WTC11 (cell line): ENCODE data around the gene LDLRAD4. TPM values are rescaled to one million over a fixed set of nuclear protein-coding genes. Genes with fewer than 3 reads are reported as not detected.

ENCODE experiments used
- ATAC-seq: fragments of 200-7000 bp; cut with Tn5 transposase; 2 replicates; pipeline ENCODE4 v1.10.0; 2021; ENCODE audit warnings: mild to moderate bottlenecking, moderate library complexity
- CTCF ChIA-PET: fragments of 300-600 bp; sonication (Branson Sonifier 250); formaldehyde crosslinking; loops from one replicate; lab custom pipeline; 2021; ENCODE audit warnings: antibody characterized with exemption; lab: Charles Lee
- POLR2A ChIA-PET: fragments of 350-600 bp; sonication (Branson Sonifier 250); formaldehyde crosslinking; loops from one replicate; lab custom pipeline; 2021; ENCODE audit warnings: antibody characterized with exemption; lab: Charles Lee
- DNase-seq: peaks from one replicate; pipeline ENCODE4 v3.0.0; 2021; ENCODE audit warnings: low spot score
- H3K27ac Mint-ChIP-seq: 2 replicates; pipeline ENCODE4 v1.8.0; 2021; ENCODE audit warnings: mixed read lengths
- H3K27me3 Mint-ChIP-seq: 2 replicates; pipeline ENCODE4 v1.8.0; 2021; ENCODE audit warnings: low read depth, mild to moderate bottlenecking, moderate library complexity, mixed read lengths
- H3K36me3 Mint-ChIP-seq: 2 replicates; pipeline ENCODE4 v1.8.0; 2021; ENCODE audit warnings: mixed read lengths
- H3K4me1 Mint-ChIP-seq: 2 replicates; pipeline ENCODE4 v1.8.0; 2022; ENCODE audit warnings: mixed read lengths
- H3K4me3 Mint-ChIP-seq: 2 replicates; pipeline ENCODE4 v1.8.0; 2021; ENCODE audit warnings: mild to moderate bottlenecking, moderate library complexity, mixed read lengths
- H3K9me3 Mint-ChIP-seq: 2 replicates; pipeline ENCODE4 v1.8.0; 2021; ENCODE audit warnings: mixed read lengths
- ATF2 ChIP-seq: sonication (generic); formaldehyde crosslinking; IDR thresholded peaks from 2 replicates; pipeline ENCODE4 v1.8.1; 2022; ENCODE audit warnings: low read depth, missing genetic modification reagents, borderline replicate concordance
- CBFB ChIP-seq: sonication (generic); formaldehyde crosslinking; IDR thresholded peaks from 2 replicates; pipeline ENCODE4 v1.8.1; 2022; ENCODE audit warnings: mild to moderate bottlenecking, low read depth, missing genetic modification reagents
- E2F1 ChIP-seq: sonication (generic); formaldehyde crosslinking; IDR thresholded peaks from 2 replicates; pipeline ENCODE4 v1.8.0; 2022; ENCODE audit warnings: mild to moderate bottlenecking, missing genetic modification reagents
- E2F4 ChIP-seq: sonication (generic); formaldehyde crosslinking; IDR thresholded peaks from 2 replicates; pipeline ENCODE4 v1.8.1; 2022; ENCODE audit warnings: low read depth, mild to moderate bottlenecking, moderate library complexity, missing genetic modification reagents, borderline replicate concordance
- ELF4 ChIP-seq: sonication (generic); formaldehyde crosslinking; IDR thresholded peaks from 2 replicates; pipeline ENCODE4 v1.8.1; 2022; ENCODE audit warnings: low read depth, mild to moderate bottlenecking, moderate library complexity, missing genetic modification reagents
- FOXJ3 ChIP-seq: sonication (generic); formaldehyde crosslinking; IDR thresholded peaks from 2 replicates; pipeline ENCODE4 v1.9.0; 2021; ENCODE audit warnings: missing genetic modification reagents, mild to moderate bottlenecking, borderline replicate concordance
- FOXP1 ChIP-seq: sonication (generic); formaldehyde crosslinking; IDR thresholded peaks from 2 replicates; pipeline ENCODE4 v1.8.0; 2022; ENCODE audit warnings: missing genetic modification reagents, mild to moderate bottlenecking, moderate library complexity, borderline replicate concordance
- MXD4 ChIP-seq: fragments of 250-450 bp; sonication (Bioruptor Pico); IDR thresholded peaks from 2 replicates; pipeline ENCODE4 v1.8.0; 2021; ENCODE audit warnings: mild to moderate bottlenecking, moderate library complexity, borderline replicate concordance
- NFYB ChIP-seq: sonication (generic); formaldehyde crosslinking; conservative IDR thresholded peaks from 2 replicates; pipeline ENCODE4 v1.8.0; 2022; ENCODE audit warnings: low read depth, missing genetic modification reagents
- PRRX2 ChIP-seq: fragments of 250-450 bp; sonication (Bioruptor Pico); IDR thresholded peaks from 2 replicates; pipeline ENCODE4 v1.8.0; 2021; ENCODE audit warnings: mild to moderate bottlenecking
- SMAD4 ChIP-seq: sonication (generic); formaldehyde crosslinking; IDR thresholded peaks from 2 replicates; pipeline ENCODE4 v1.8.0; 2022; ENCODE audit warnings: mild to moderate bottlenecking, missing genetic modification reagents
- ZNF138 ChIP-seq: sonication (generic); formaldehyde crosslinking; conservative IDR thresholded peaks from 2 replicates; pipeline ENCODE4 v1.8.1; 2022; ENCODE audit warnings: mild to moderate bottlenecking, moderate library complexity, missing genetic modification reagents
- ZNF263 ChIP-seq: sonication (generic); formaldehyde crosslinking; IDR thresholded peaks from 2 replicates; pipeline ENCODE4 v1.8.1; 2022; ENCODE audit warnings: low read depth, mild to moderate bottlenecking, moderate library complexity, missing genetic modification reagents
- ZNF281 ChIP-seq: sonication (generic); formaldehyde crosslinking; IDR thresholded peaks from 2 replicates; pipeline ENCODE4 v1.8.0; 2023; ENCODE audit warnings: mild to moderate bottlenecking, missing genetic modification reagents
- ZNF396 ChIP-seq: fragments of 250-450 bp; sonication (Bioruptor Pico); IDR thresholded peaks from 2 replicates; pipeline ENCODE4 v1.8.0; 2021; ENCODE audit warnings: mild to moderate bottlenecking, moderate library complexity, borderline replicate concordance
- ZNF416 ChIP-seq: fragments of 250-450 bp; sonication (Bioruptor Pico); IDR thresholded peaks from 2 replicates; pipeline ENCODE4 v1.9.0; 2021; ENCODE audit warnings: mild to moderate bottlenecking, inconsistent platforms
- total RNA-seq: library from RNA; stranded (reverse); gene quantifications from 3 replicates; pipeline ENCODE4 v1.2.3, GENCODE V29; 2021
- TF ChIP-seq, protein P1 (sequence below): sonication (generic); formaldehyde crosslinking; IDR thresholded peaks from 2 replicates; pipeline ENCODE4 v1.8.0; 2022; ENCODE audit warnings: mild to moderate bottlenecking, missing genetic modification reagents
- TF ChIP-seq, protein P2 (sequence below): sonication (generic); formaldehyde crosslinking; IDR thresholded peaks from 2 replicates; pipeline ENCODE4 v1.8.1; 2023; ENCODE audit warnings: mild to moderate bottlenecking, missing genetic modification reagents, moderate library complexity
- TF ChIP-seq, protein P3 (sequence below): sonication (generic); formaldehyde crosslinking; IDR thresholded peaks from 2 replicates; pipeline ENCODE4 v1.8.1; 2022; ENCODE audit warnings: mild to moderate bottlenecking, moderate library complexity, missing genetic modification reagents
- TF ChIP-seq, protein P4 (sequence below): sonication (generic); formaldehyde crosslinking; IDR thresholded peaks from 2 replicates; pipeline ENCODE4 v1.8.0; 2023; ENCODE audit warnings: missing genetic modification reagents, mild to moderate bottlenecking, borderline replicate concordance
- TF ChIP-seq, protein P5 (sequence below): fragments of 250-450 bp; sonication (Bioruptor Pico); IDR thresholded peaks from 2 replicates; pipeline ENCODE4 v1.9.0; 2021; ENCODE audit warnings: mild to moderate bottlenecking

Gene LDLRAD4
- total RNA-seq, 1 experiment from 2014 or later = 6.2 TPM

GRCh38 chr18:13563390-13563805, 344.8 kb downstream of the LDLRAD4 start:
- Mint-ChIP-seq H3K9me3 (no peaks in the 10 kb centered on the region), H3K4me3 (no peak overlapping the region), H3K27me3 (no peaks in the 10 kb centered on the region), H3K27ac (no peak overlapping the region), H3K4me1 (peaks cover 11% of the 10 kb centered on the region), H3K36me3 (no peaks in the 10 kb centered on the region)
- ChIA-PET CTCF (no interaction called here), POLR2A (no interaction called here)
- TF ChIP-seq E2F4 (no peak), PRRX2 (CRISPR knock-in tag) (no peak), ZNF416 (CRISPR knock-in tag) (no peak), MXD4 (CRISPR knock-in tag) (no peak), E2F1 (CRISPR knock-in tag) (no peak), FOXP1 (CRISPR knock-in tag) (no peak), FOXJ3 (no peak), ZNF138 (CRISPR knock-in tag) (no peak), ZNF281 (CRISPR knock-in tag) (no peak)
- TF ChIP-seq, protein P1, sequence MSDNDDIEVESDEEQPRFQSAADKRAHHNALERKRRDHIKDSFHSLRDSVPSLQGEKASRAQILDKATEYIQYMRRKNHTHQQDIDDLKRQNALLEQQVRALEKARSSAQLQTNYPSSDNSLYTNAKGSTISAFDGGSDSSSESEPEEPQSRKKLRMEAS = no peak
- DNase-seq (no peak), ATAC-seq (no peak)

GRCh38 chr18:13564579-13564978, 346.0 kb downstream of the LDLRAD4 start:
- Mint-ChIP-seq H3K9me3 (no peaks in the 10 kb centered on the region), H3K4me1 (peaks cover 11% of the 10 kb centered on the region), H3K4me3 (no peak overlapping the region), H3K36me3 (no peaks in the 10 kb centered on the region), H3K27me3 (no peaks in the 10 kb centered on the region), H3K27ac (no peak overlapping the region)
- DNase-seq = no peak
- CTCF ChIA-PET = no interaction called here
- POLR2A ChIA-PET = no interaction called here
- ATAC-seq = no peak
- TF ChIP-seq, protein P2, sequence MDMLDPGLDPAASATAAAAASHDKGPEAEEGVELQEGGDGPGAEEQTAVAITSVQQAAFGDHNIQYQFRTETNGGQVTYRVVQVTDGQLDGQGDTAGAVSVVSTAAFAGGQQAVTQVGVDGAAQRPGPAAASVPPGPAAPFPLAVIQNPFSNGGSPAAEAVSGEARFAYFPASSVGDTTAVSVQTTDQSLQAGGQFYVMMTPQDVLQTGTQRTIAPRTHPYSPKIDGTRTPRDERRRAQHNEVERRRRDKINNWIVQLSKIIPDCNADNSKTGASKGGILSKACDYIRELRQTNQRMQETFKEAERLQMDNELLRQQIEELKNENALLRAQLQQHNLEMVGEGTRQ = no peak
- TF ChIP-seq, protein P3, sequence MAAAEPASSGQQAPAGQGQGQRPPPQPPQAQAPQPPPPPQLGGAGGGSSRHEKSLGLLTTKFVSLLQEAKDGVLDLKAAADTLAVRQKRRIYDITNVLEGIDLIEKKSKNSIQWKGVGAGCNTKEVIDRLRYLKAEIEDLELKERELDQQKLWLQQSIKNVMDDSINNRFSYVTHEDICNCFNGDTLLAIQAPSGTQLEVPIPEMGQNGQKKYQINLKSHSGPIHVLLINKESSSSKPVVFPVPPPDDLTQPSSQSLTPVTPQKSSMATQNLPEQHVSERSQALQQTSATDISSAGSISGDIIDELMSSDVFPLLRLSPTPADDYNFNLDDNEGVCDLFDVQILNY (CRISPR knock-in tag) = no peak
- TF ChIP-seq ZNF396 (CRISPR knock-in tag) = no peak
- TF ChIP-seq, protein P4, sequence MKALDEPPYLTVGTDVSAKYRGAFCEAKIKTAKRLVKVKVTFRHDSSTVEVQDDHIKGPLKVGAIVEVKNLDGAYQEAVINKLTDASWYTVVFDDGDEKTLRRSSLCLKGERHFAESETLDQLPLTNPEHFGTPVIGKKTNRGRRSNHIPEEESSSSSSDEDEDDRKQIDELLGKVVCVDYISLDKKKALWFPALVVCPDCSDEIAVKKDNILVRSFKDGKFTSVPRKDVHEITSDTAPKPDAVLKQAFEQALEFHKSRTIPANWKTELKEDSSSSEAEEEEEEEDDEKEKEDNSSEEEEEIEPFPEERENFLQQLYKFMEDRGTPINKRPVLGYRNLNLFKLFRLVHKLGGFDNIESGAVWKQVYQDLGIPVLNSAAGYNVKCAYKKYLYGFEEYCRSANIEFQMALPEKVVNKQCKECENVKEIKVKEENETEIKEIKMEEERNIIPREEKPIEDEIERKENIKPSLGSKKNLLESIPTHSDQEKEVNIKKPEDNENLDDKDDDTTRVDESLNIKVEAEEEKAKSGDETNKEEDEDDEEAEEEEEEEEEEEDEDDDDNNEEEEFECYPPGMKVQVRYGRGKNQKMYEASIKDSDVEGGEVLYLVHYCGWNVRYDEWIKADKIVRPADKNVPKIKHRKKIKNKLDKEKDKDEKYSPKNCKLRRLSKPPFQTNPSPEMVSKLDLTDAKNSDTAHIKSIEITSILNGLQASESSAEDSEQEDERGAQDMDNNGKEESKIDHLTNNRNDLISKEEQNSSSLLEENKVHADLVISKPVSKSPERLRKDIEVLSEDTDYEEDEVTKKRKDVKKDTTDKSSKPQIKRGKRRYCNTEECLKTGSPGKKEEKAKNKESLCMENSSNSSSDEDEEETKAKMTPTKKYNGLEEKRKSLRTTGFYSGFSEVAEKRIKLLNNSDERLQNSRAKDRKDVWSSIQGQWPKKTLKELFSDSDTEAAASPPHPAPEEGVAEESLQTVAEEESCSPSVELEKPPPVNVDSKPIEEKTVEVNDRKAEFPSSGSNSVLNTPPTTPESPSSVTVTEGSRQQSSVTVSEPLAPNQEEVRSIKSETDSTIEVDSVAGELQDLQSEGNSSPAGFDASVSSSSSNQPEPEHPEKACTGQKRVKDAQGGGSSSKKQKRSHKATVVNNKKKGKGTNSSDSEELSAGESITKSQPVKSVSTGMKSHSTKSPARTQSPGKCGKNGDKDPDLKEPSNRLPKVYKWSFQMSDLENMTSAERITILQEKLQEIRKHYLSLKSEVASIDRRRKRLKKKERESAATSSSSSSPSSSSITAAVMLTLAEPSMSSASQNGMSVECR = no peak
- no peak for TF ChIP-seq ATF2 (CRISPR knock-in tag)
- TF ChIP-seq NFYB (CRISPR knock-in tag) = no peak
- TF ChIP-seq ELF4 (CRISPR knock-in tag) = no peak
- TF ChIP-seq SMAD4 (CRISPR knock-in tag) = no peak
- TF ChIP-seq, protein P5, sequence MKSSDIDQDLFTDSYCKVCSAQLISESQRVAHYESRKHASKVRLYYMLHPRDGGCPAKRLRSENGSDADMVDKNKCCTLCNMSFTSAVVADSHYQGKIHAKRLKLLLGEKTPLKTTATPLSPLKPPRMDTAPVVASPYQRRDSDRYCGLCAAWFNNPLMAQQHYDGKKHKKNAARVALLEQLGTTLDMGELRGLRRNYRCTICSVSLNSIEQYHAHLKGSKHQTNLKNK (CRISPR knock-in tag) = no peak
- no peak for TF ChIP-seq ZNF263 (CRISPR knock-in tag)
- TF ChIP-seq CBFB (CRISPR knock-in tag) = no peak
